ENCODE results near the gene NELL2. TPM values are rescaled to one million over a fixed set of nuclear protein-coding genes. Genes with fewer than 3 reads are reported as not detected.

Gene NELL2
- polyA plus RNA-seq, 3 donors: 0.09 to 0.98 (median 0.39) TPM

DNA sequence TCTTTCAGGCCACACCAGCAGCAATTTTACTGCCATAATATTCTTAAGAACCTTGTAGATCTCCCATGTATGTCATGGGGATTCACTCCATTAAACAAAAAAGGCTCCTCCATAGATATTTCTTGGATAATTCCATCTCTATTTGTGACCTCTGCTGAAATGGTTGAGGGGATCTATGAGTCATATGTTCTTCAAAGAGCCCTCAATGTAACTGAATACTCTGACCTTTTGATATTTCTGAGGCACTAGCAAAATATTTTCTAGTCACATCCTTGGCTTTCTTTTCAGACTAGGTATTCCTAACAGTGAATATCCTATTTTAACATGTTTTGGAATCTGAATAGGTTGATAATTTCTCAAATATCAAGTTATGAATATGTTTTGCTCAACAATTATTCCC, 6.6 kb downstream of the NELL2 start:
- no peak for TF ChIP-seq CTCF (IDR thresholded peaks at IDR 0.05)
- intact Hi-C loops (cut with micrococcal nuclease): no loop called here
- H3K4me3 Mint-ChIP-seq: no peak overlapping the region
- peaks cover 0 to 5% (median 0%) of the 10 kb centered on the region in 7 donors for H3K9me3 Mint-ChIP-seq
- H3K4me3 ChIP-seq (replicated peaks in 1 of 3; ENCODE audit: low read depth in 2 of 3, low read length in 3 of 3): no peak overlapping the region
- no peaks in the 10 kb centered on the region for H3K9me3 ChIP-seq (replicated peaks in 1 of 2; ENCODE audit: control insufficient read depth in 1 of 2, insufficient read depth in 1 of 2, low read length in 2 of 2)
- H3K79me2 ChIP-seq (ENCODE audit: insufficient read depth, low read length): no peaks in the 10 kb centered on the region
- H3K27me3 Mint-ChIP-seq (ENCODE audit: low read depth in 3 of 3): peaks cover 6 to 19% (median 16%) of the 10 kb centered on the region in 3 donors
- no peaks in the 10 kb centered on the region for H3K4me1 ChIP-seq (ENCODE audit: control insufficient read depth in 1 of 2, insufficient read depth in 2 of 2, low read length in 2 of 2)
- no peak for DNase-seq
- H2AFZ ChIP-seq (ENCODE audit: insufficient read depth, low read depth, low read length, poor library complexity, severe bottlenecking): no peak overlapping the region
- H3K36me3 ChIP-seq (replicated peaks in 1 of 2; ENCODE audit: control insufficient read depth in 1 of 2, insufficient read depth in 2 of 2, low read length in 2 of 2): no peaks in the 10 kb centered on the region
- H3K27ac ChIP-seq (ENCODE audit: low read depth in 1 of 2, low read length in 2 of 2): no peak overlapping the region
- no peaks in the 10 kb centered on the region for H3K36me3 Mint-ChIP-seq
- no peak overlapping the region for H3K27ac Mint-ChIP-seq
- peaks cover 15 to 19% of the 10 kb centered on the region in 2 donors for H3K27me3 ChIP-seq (ENCODE audit: control insufficient read depth in 2 of 2, insufficient read depth in 2 of 2, low read length in 2 of 2)
- H4K20me1 ChIP-seq (ENCODE audit: insufficient read depth, low read length): no peaks in the 10 kb centered on the region
- H3K9ac ChIP-seq (ENCODE audit: insufficient read depth, low read length, poor library complexity, severe bottlenecking): no peak overlapping the region
- H3K4me2 ChIP-seq (replicated peaks; ENCODE audit: extremely low read depth, low read length, poor library complexity, severe bottlenecking): no peak overlapping the region
- no peaks in the 10 kb centered on the region for H3K4me1 Mint-ChIP-seq

- H3K4me1 Mint-ChIP-seq: no peaks in the 10 kb centered on the region
- no peak for DNase-seq
- Histone ChIP-seq H4K20me1 (ENCODE audit: insufficient read depth, low read length) (no peaks in the 10 kb centered on the region), H3K4me1 (ENCODE audit: control insufficient read depth in 1 of 2, insufficient read depth in 2 of 2, low read length in 2 of 2) (no peaks in the 10 kb centered on the region), H2AFZ (ENCODE audit: insufficient read depth, low read depth, low read length, poor library complexity, severe bottlenecking) (no peak overlapping the region), H3K9ac (ENCODE audit: insufficient read depth, low read length, poor library complexity, severe bottlenecking) (no peak overlapping the region), H3K36me3 (replicated peaks in 1 of 2; ENCODE audit: control insufficient read depth in 1 of 2, insufficient read depth in 2 of 2, low read length in 2 of 2) (no peaks in the 10 kb centered on the region), H3K27ac (ENCODE audit: low read depth in 1 of 2, low read length in 2 of 2) (no peak overlapping the region), H3K9me3 (replicated peaks in 1 of 2; ENCODE audit: control insufficient read depth in 1 of 2, insufficient read depth in 1 of 2, low read length in 2 of 2) (peaks cover 0 to 9% of the 10 kb centered on the region in 2 donors), H3K4me3 (replicated peaks in 1 of 3; ENCODE audit: low read depth in 2 of 3, low read length in 3 of 3) (no peak overlapping the region), H3K27me3 (ENCODE audit: control insufficient read depth in 2 of 2, insufficient read depth in 2 of 2, low read length in 2 of 2) (no peaks in the 10 kb centered on the region), H3K79me2 (ENCODE audit: insufficient read depth, low read length) (no peaks in the 10 kb centered on the region), H3K4me2 (replicated peaks; ENCODE audit: extremely low read depth, low read length, poor library complexity, severe bottlenecking) (no peak overlapping the region)
- no peak for TF ChIP-seq CTCF (IDR thresholded peaks at IDR 0.05)
- no peaks in the 10 kb centered on the region for H3K36me3 Mint-ChIP-seq
- WGBS (ENCODE audit: insufficient coverage): no CpG with 5 or more reads among the region's 2 CpGs
- H3K9me3 Mint-ChIP-seq: peaks cover 2 to 10% (median 6%) of the 10 kb centered on the region in 7 donors
- intact Hi-C loops (cut with micrococcal nuclease): no loop called here
- no peak overlapping the region for H3K27ac Mint-ChIP-seq
- no peak overlapping the region for H3K4me3 Mint-ChIP-seq
- H3K27me3 Mint-ChIP-seq (ENCODE audit: low read depth in 3 of 3): no peaks in the 10 kb centered on the region
Observed at GRCh38 chr12:44863867-44864266, 12.2 kb downstream of the NELL2 start.

All from CD14-positive monocyte (primary cell).